Breast epithelium (tissue), 3 donors: ENCODE data around the gene ITPR3.

ENCODE experiments used
- POLR2A ChIP-seq: fragments of 450-650 bp; IDR thresholded peaks from one replicate; pipeline ENCODE4 v1.6.1; 2016; ENCODE audit warnings: antibody characterized with exemption, mild to moderate bottlenecking, moderate library complexity
- POLR2AphosphoS5 ChIP-seq, 3 donors: sonication (generic); formaldehyde crosslinking; IDR thresholded peaks; one replicate each; pipeline ENCODE4 v1.6.1; 2017; ENCODE audit warnings: antibody characterized with exemption in 3 of 3
- TF ChIP-seq, protein P1 (sequence below), 3 donors: fragments of 450-650 bp; IDR thresholded peaks; one replicate each; pipeline ENCODE4 v1.5.1; 2016 to 2017; ENCODE audit warnings: antibody characterized with exemption in 3 of 3, mild to moderate bottlenecking in 3 of 3, moderate library complexity in 3 of 3

DNA sequence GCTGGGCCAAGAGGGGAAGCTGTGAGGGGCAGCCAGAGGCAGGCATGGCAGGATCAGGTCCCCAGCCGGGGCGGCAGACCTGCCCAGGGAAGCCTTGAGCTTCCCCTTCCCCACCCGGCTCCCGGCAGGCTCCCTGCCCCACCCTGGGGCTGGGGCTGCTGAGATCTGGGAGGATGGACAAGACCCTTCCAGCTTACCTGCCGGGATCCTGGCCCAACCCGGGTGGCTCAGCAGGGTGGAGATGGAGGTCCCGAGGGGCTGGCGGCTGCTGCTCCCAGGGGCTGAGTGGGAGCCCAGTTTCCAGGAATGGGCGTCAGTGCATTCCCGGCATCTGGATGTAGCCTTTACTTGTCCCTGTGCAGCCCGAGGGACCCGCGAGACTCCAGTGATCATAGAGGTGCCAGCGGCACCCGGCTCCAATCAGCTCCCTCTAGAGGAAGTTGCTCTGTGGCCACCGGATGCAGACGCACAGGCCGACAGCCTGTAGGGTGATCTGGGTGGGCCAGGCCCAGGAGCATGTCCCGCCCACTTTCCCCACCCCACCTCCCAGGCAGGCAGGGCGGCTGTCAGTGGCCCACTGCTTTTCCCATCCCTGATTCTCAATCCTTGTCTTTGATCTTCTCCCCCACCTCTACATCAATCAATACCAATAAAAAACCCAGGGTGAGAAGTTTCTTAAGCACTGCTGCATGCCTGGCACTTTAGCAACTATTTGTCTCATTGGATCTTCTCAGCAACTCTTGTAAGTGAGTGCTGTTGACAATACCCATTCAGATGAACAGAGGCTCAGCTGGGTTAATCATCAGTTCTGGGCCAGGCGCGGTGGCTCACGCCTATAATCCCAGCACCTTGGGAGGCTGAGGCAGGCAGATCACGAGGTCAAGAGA is 41.1 kb upstream of the ITPR3 start, which contains the start of gene BAK1:
- TF ChIP-seq, protein P1, sequence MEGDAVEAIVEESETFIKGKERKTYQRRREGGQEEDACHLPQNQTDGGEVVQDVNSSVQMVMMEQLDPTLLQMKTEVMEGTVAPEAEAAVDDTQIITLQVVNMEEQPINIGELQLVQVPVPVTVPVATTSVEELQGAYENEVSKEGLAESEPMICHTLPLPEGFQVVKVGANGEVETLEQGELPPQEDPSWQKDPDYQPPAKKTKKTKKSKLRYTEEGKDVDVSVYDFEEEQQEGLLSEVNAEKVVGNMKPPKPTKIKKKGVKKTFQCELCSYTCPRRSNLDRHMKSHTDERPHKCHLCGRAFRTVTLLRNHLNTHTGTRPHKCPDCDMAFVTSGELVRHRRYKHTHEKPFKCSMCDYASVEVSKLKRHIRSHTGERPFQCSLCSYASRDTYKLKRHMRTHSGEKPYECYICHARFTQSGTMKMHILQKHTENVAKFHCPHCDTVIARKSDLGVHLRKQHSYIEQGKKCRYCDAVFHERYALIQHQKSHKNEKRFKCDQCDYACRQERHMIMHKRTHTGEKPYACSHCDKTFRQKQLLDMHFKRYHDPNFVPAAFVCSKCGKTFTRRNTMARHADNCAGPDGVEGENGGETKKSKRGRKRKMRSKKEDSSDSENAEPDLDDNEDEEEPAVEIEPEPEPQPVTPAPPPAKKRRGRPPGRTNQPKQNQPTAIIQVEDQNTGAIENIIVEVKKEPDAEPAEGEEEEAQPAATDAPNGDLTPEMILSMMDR (IDR thresholded peaks at IDR 0.05): peak; percentile 26 to 47 (median 35)
- TF ChIP-seq POLR2AphosphoS5 (IDR thresholded peaks at IDR 0.05) (peak in 2 of 3 donors; percentile 25 to 57), POLR2A (no peak)
